Vagina (tissue), 2 donors: Measurements from ENCODE around the gene CCDC90B. TPM values are rescaled to one million over a fixed set of nuclear protein-coding genes. Genes with fewer than 3 reads are reported as not detected.
"Not testable (repeated sequence)": the region's sequence is repeated elsewhere in the genome, so short reads cannot be mapped to it uniquely, and the experiment has no call there.

Source experiments
- DNase-seq, 2 donors: peaks; one replicate each; pipeline ENCODE4 v3.0.0-alpha.2; 2017; ENCODE audit errors: extremely low spot score in 2 of 2
- H3K27ac ChIP-seq: fragments of 200-600 bp; sonication (generic); one replicate; pipeline ENCODE4 v1.5.1; 2019
- H3K27me3 ChIP-seq: fragments of 200-600 bp; sonication (generic); one replicate; pipeline ENCODE4 v1.5.1; 2019
- H3K36me3 ChIP-seq, 2 donors: fragments of 200-600 bp; sonication (generic); one replicate each; pipeline ENCODE4 v1.5.1; 2017 to 2019
- H3K4me1 ChIP-seq: fragments of 200-600 bp; sonication (generic); one replicate; pipeline ENCODE4 v1.5.1; 2019
- H3K4me3 ChIP-seq, 2 donors: fragments of 200-600 bp; sonication (generic); 1 replicate in 1 of 2; 2 replicates in 1 of 2; pipeline ENCODE4 v1.5.1; 2016 to 2019
- H3K9me3 ChIP-seq: fragments of 200-600 bp; sonication (generic); one replicate; pipeline ENCODE4 v1.5.1; 2019
- CTCF ChIP-seq, 3 experiments: fragments of 450-650 bp in 2 of 3; fragments of 200-600 bp in 1 of 3; sonication (generic) in 1 of 3; IDR thresholded peaks; one replicate each; pipeline ENCODE4 v1.5.1; 2017 to 2019; ENCODE audit warnings: antibody characterized with exemption in 3 of 3, mild to moderate bottlenecking in 2 of 3, moderate library complexity in 2 of 3
- POLR2A ChIP-seq, 2 donors: fragments of 450-650 bp; IDR thresholded peaks; one replicate each; pipeline ENCODE4 v1.6.1; 2017; ENCODE audit warnings: antibody characterized with exemption in 2 of 2, mild to moderate bottlenecking in 2 of 2, moderate library complexity in 2 of 2
- POLR2AphosphoS5 ChIP-seq, 2 donors: sonication (generic); formaldehyde crosslinking; IDR thresholded peaks; one replicate each; pipeline ENCODE4 v1.9.0; 2017; ENCODE audit warnings: antibody characterized with exemption in 2 of 2, mild to moderate bottlenecking in 2 of 2, low read depth in 1 of 2; ENCODE audit not compliant: insufficient read depth in 1 of 2
- intact Hi-C: fragments of 100-400 bp; cut with DNase I; formaldehyde crosslinking; loops from one replicate; pipeline ENCODE4 v1.15.1; 2023
- total RNA-seq: library from RNA; depleted of rRNA; stranded (reverse); fragments of >200 nt; gene quantifications from one replicate; pipeline ENCODE4 v1.2.3, GENCODE V29; 2016

The CCDC90B gene
- total RNA-seq, 1 donor from 2014 or later = 37.6 TPM

- Histone ChIP-seq H3K9me3 (no peaks in the 10 kb centered on the region), H3K4me1 (no peaks in the 10 kb centered on the region), H3K36me3 (no peaks in the 10 kb centered on the region), H3K27ac (no peak overlapping the region), H3K4me3 (no peak overlapping the region), H3K27me3 (no peaks in the 10 kb centered on the region)
- TF ChIP-seq POLR2AphosphoS5 (IDR thresholded peaks at IDR 0.05; ENCODE audit: insufficient read depth in 1 of 2, low read depth in 1 of 2) (no peak), POLR2A (IDR thresholded peaks at IDR 0.05) (no peak), CTCF (IDR thresholded peaks at IDR 0.05) (no peak)
- no peak for DNase-seq
- intact Hi-C loops = no loop called here
Measured at GRCh38 chr11:83311701-83312100, 25.5 kb upstream of the CCDC90B start.

- no peak overlapping the region for H3K27ac ChIP-seq
- no peaks in the 10 kb centered on the region for H3K36me3 ChIP-seq
- H3K9me3 ChIP-seq = no peaks in the 10 kb centered on the region
- no peak for DNase-seq
- intact Hi-C loops = no loop called here
- TF ChIP-seq CTCF (IDR thresholded peaks at IDR 0.05) = no peak
- H3K4me3 ChIP-seq = no peak overlapping the region
- H3K27me3 ChIP-seq = no peaks in the 10 kb centered on the region
- no peaks in the 10 kb centered on the region for H3K4me1 ChIP-seq
Measured at GRCh38 chr11:83310718-83311117, 24.6 kb upstream of the CCDC90B start.

GRCh38 chr11:83308536-83308935 is 22.4 kb upstream of the CCDC90B start:
- H3K4me1 ChIP-seq, H3K9me3 ChIP-seq, H3K4me3 ChIP-seq, H3K36me3 ChIP-seq, intact Hi-C loops, H3K27me3 ChIP-seq, DNase-seq, H3K27ac ChIP-seq: not testable (repeated sequence)

GRCh38 chr11:83306200-83307080 is 20.3 kb upstream of the CCDC90B start:
- no peaks in the 10 kb centered on the region for H3K27me3 ChIP-seq
- H3K4me3 ChIP-seq = no peak overlapping the region
- H3K4me1 ChIP-seq = no peaks in the 10 kb centered on the region
- no peak overlapping the region for H3K27ac ChIP-seq
- no peak for DNase-seq
- no peaks in the 10 kb centered on the region for H3K9me3 ChIP-seq
- intact Hi-C loops = no loop called here
- TF ChIP-seq POLR2A (IDR thresholded peaks at IDR 0.05) (no peak), CTCF (IDR thresholded peaks at IDR 0.05) (no peak), POLR2AphosphoS5 (IDR thresholded peaks at IDR 0.05; ENCODE audit: insufficient read depth in 1 of 2, low read depth in 1 of 2) (no peak)
- H3K36me3 ChIP-seq = no peaks in the 10 kb centered on the region

GRCh38 chr11:83303316-83303715 is 17.1 kb upstream of the CCDC90B start:
- intact Hi-C loops = no loop called here
- H3K9me3 ChIP-seq = no peaks in the 10 kb centered on the region
- no peak overlapping the region for H3K4me3 ChIP-seq
- no peaks in the 10 kb centered on the region for H3K36me3 ChIP-seq
- H3K4me1 ChIP-seq = no peaks in the 10 kb centered on the region
- no peak overlapping the region for H3K27ac ChIP-seq
- TF ChIP-seq POLR2A (IDR thresholded peaks at IDR 0.05) = no peak
- TF ChIP-seq POLR2AphosphoS5 (IDR thresholded peaks at IDR 0.05; ENCODE audit: insufficient read depth in 1 of 2, low read depth in 1 of 2) = no peak
- TF ChIP-seq CTCF (IDR thresholded peaks at IDR 0.05) = no peak
- DNase-seq = no peak
- H3K27me3 ChIP-seq = no peaks in the 10 kb centered on the region
